CD4-positive, alpha-beta T cell (primary cell): Measurements from ENCODE around the gene LDLRAD4. TPM values are rescaled to one million over a fixed set of nuclear protein-coding genes. Genes with fewer than 3 reads are reported as not detected.
A peak's percentile ranks its signal among the peaks of the same experiment; 100 is the strongest.

Source experiments
- ATAC-seq: fragments of 200-7000 bp; cut with Tn5 transposase; one replicate; pipeline ENCODE4 v1.10.0; 2022; ENCODE audit warnings: mild to moderate bottlenecking; ENCODE audit not compliant: poor library complexity
- CTCF ChIA-PET: fragments of 350-600 bp; sonication (Branson Sonifier 250); formaldehyde crosslinking; loops from one replicate; lab custom pipeline; 2021; ENCODE audit warnings: antibody characterized with exemption, inconsistent platforms; lab: Charles Lee
- POLR2A ChIA-PET: fragments of 350-600 bp; sonication (Branson Sonifier 250); formaldehyde crosslinking; loops from one replicate; lab custom pipeline; 2021; ENCODE audit warnings: antibody characterized with exemption, inconsistent platforms; lab: Charles Lee
- DNase-seq, 14 experiments: peaks; one replicate each; pipeline ENCODE4 v3.0.0-alpha.2; 2013 to 2020; ENCODE audit warnings: mixed read lengths in 2 of 14
- H3K27ac ChIP-seq, 2 donors: one replicate each; pipeline versions ENCODE4 v1.5.1 to v1.7.0; 2013; ENCODE audit warnings: low read length in 2 of 2, low read depth in 1 of 2, mild to moderate bottlenecking in 1 of 2
- H3K27me3 ChIP-seq, 2 experiments: 1 replicate in 1 of 2; 2 replicates in 1 of 2; pipeline versions ENCODE4 v1.6.1 to v1.7.0; 2013; ENCODE audit warnings: low read length in 2 of 2, control low read depth in 1 of 2, mild to moderate bottlenecking in 1 of 2, moderate library complexity in 1 of 2; ENCODE audit not compliant: insufficient read depth in 2 of 2, control insufficient read depth in 1 of 2
- H3K36me3 ChIP-seq: one replicate; pipeline ENCODE4 v1.6.1; 2013; ENCODE audit warnings: low read length, control low read depth; ENCODE audit not compliant: insufficient read depth
- H3K4me1 ChIP-seq: one replicate; pipeline ENCODE4 v1.6.1; 2013; ENCODE audit warnings: low read length, control low read depth; ENCODE audit not compliant: insufficient read depth
- H3K4me3 ChIP-seq: one replicate; pipeline ENCODE4 v1.5.1; 2013; ENCODE audit warnings: mild to moderate bottlenecking, low read length, moderate library complexity
- H3K9me3 ChIP-seq, 2 experiments: 1 replicate in 1 of 2; 2 replicates in 1 of 2; pipeline versions ENCODE4 v1.6.1 to v1.7.0; 2013; ENCODE audit warnings: low read length in 2 of 2, mild to moderate bottlenecking in 2 of 2, control low read depth in 1 of 2, moderate library complexity in 1 of 2; ENCODE audit not compliant: control insufficient read depth in 1 of 2, insufficient read depth in 1 of 2
- H3K27ac Mint-ChIP-seq: one replicate; pipeline ENCODE4 v1.8.0; 2020; ENCODE audit warnings: mixed read lengths
- H3K27me3 Mint-ChIP-seq: one replicate; pipeline ENCODE4 v1.8.0; 2021; ENCODE audit warnings: mixed read lengths
- H3K36me3 Mint-ChIP-seq: one replicate; pipeline ENCODE4 v1.8.0; 2021; ENCODE audit warnings: low read depth, mixed read lengths
- H3K4me1 Mint-ChIP-seq: one replicate; pipeline ENCODE4 v1.8.0; 2021; ENCODE audit warnings: low read depth, mixed read lengths
- H3K4me3 Mint-ChIP-seq: one replicate; pipeline ENCODE4 v1.8.0; 2020; ENCODE audit warnings: mild to moderate bottlenecking, mixed read lengths
- H3K9me3 Mint-ChIP-seq: one replicate; pipeline ENCODE4 v1.8.0; 2020; ENCODE audit warnings: mixed read lengths
- intact Hi-C, 2 experiments: fragments of 100-400 bp; cut with DNase I in 1 of 2; cut with micrococcal nuclease in 1 of 2; formaldehyde crosslinking; loops; one replicate each; pipeline versions ENCODE4 v1.15.1 to v1.9.0; 2023 to 2025; cut with DNase I, micrococcal nuclease
- total RNA-seq, 174 experiments: library from RNA in 2 of 174; stranded (reverse) in 2 of 174; gene quantifications; one replicate each; pipeline ENCODE4 v1.2.3 and lab custom pipeline; 2021 to 2026
- TF ChIP-seq, protein P1 (sequence below): fragments of 200-600 bp; IDR thresholded peaks from one replicate; pipeline ENCODE4 v1.8.0; 2022; ENCODE audit warnings: antibody characterized with exemption, mild to moderate bottlenecking

The LDLRAD4 gene
- total RNA-seq, 2 experiments from 2014 or later: 51.9 to 52.7 TPM

GRCh38 chr18:13305301-13305700, 86.7 kb downstream of the LDLRAD4 start:
- H3K36me3 ChIP-seq: no peaks in the 10 kb centered on the region
- H3K9me3 ChIP-seq: no peaks in the 10 kb centered on the region
- Mint-ChIP-seq H3K4me1 (peaks cover 34% of the 10 kb centered on the region), H3K4me3 (no peak overlapping the region), H3K27ac (no peak overlapping the region), H3K9me3 (no peaks in the 10 kb centered on the region), H3K36me3 (no peaks in the 10 kb centered on the region), H3K27me3 (no peaks in the 10 kb centered on the region)
- ChIA-PET POLR2A (no interaction called here), CTCF (no interaction called here)
- TF ChIP-seq, protein P1, sequence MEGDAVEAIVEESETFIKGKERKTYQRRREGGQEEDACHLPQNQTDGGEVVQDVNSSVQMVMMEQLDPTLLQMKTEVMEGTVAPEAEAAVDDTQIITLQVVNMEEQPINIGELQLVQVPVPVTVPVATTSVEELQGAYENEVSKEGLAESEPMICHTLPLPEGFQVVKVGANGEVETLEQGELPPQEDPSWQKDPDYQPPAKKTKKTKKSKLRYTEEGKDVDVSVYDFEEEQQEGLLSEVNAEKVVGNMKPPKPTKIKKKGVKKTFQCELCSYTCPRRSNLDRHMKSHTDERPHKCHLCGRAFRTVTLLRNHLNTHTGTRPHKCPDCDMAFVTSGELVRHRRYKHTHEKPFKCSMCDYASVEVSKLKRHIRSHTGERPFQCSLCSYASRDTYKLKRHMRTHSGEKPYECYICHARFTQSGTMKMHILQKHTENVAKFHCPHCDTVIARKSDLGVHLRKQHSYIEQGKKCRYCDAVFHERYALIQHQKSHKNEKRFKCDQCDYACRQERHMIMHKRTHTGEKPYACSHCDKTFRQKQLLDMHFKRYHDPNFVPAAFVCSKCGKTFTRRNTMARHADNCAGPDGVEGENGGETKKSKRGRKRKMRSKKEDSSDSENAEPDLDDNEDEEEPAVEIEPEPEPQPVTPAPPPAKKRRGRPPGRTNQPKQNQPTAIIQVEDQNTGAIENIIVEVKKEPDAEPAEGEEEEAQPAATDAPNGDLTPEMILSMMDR: no peak
- DNase-seq (no peak), ATAC-seq (no peak)
- H3K27me3 ChIP-seq: no peaks in the 10 kb centered on the region
- H3K4me3 ChIP-seq: no peak overlapping the region
- H3K27ac ChIP-seq: no peak overlapping the region
- H3K4me1 ChIP-seq: peaks cover 9% of the 10 kb centered on the region
- intact Hi-C loops: no loop called here

GRCh38 chr18:13306583-13306982, 88.0 kb downstream of the LDLRAD4 start:
- Histone ChIP-seq H3K27ac (no peak overlapping the region), H3K4me3 (no peak overlapping the region), H3K4me1 (peaks cover 9% of the 10 kb centered on the region), H3K27me3 (no peaks in the 10 kb centered on the region), H3K36me3 (no peaks in the 10 kb centered on the region), H3K9me3 (peaks cover 0 to 3% of the 10 kb centered on the region in 2 experiments)
- Mint-ChIP-seq H3K9me3 (no peaks in the 10 kb centered on the region), H3K27ac (no peak overlapping the region), H3K4me3 (no peak overlapping the region), H3K36me3 (no peaks in the 10 kb centered on the region), H3K4me1 (peaks cover 38% of the 10 kb centered on the region), H3K27me3 (no peaks in the 10 kb centered on the region)
- ATAC-seq: no peak
- intact Hi-C loops: no loop called here
- no peak for DNase-seq
- TF ChIP-seq, protein P1: no peak
- ChIA-PET CTCF (no interaction called here), POLR2A (no interaction called here)

- no peaks in the 10 kb centered on the region for H3K36me3 Mint-ChIP-seq
- peaks cover 40% of the 10 kb centered on the region for H3K4me1 Mint-ChIP-seq
- Histone ChIP-seq H3K4me1 (peaks cover 13% of the 10 kb centered on the region), H3K4me3 (no peak overlapping the region), H3K27ac (no peak overlapping the region), H3K36me3 (no peaks in the 10 kb centered on the region), H3K9me3 (peaks cover 0 to 3% of the 10 kb centered on the region in 2 experiments), H3K27me3 (no peaks in the 10 kb centered on the region)
- no peak overlapping the region for H3K4me3 Mint-ChIP-seq
- TF ChIP-seq, protein P1: no peak
- ChIA-PET POLR2A (no interaction called here), CTCF (no interaction called here)
- H3K27ac Mint-ChIP-seq: peak overlapping the region; percentile 22
- H3K27me3 Mint-ChIP-seq: no peaks in the 10 kb centered on the region
- H3K9me3 Mint-ChIP-seq: no peaks in the 10 kb centered on the region
- peak in 1 of 14 experiments; percentile 29 for DNase-seq
- intact Hi-C loops: no loop called here
- no peak for ATAC-seq
These were observed 89.8 kb downstream of the LDLRAD4 start for GRCh38 chr18:13308369-13308768.
